ENCODE measurements around the gene BORCS5. TPM values are rescaled to one million over a fixed set of nuclear protein-coding genes. Genes with fewer than 3 reads are reported as not detected.

The BORCS5 gene
- polyA plus RNA-seq, 2 of the 4 experiments (the other 2 are of a cell fraction) = 5.1 to 10.2 TPM

DNA sequence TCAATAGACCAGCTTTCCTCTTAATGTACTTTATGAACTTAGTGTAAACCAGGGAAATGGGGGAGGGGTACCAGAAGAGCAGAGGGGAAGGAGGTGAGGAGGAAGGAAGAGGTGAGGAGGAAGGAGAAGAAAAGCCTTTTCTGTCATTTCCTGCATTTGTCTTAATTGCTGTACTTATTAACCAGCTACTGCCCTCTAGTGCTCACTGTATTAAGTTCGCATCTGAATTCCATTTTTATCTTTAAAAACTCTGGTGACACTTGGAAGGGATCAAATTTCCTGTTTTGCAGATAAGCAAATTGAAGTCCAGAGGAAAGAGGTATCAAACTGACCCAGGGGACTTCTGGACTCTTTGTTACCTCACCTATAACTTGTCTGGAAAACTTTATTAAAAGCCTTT is 29.1 kb upstream of the BORCS5 start (continued):
- peak; percentile 90 to 96 for TF ChIP-seq RAD21 (conservative IDR thresholded peaks at IDR 0.05 in 1 of 2, IDR thresholded peaks at IDR 0.05 in 1 of 2)

- ChIA-PET CTCF (interaction anchor here (1.0 to 13.8 kb wide), 5 partner anchors 11 to 295 kb away, joined by 3 to 214 read pairs (median 10); no protein-coding TSS in a partner anchor), POLR2A (no interaction called here)
- DNase-seq (ENCODE audit: low read depth in 1 of 2, low spot score in 1 of 2) (no peak), ATAC-seq (no peak), FAIRE-seq (no peak)
- H3K9me3 ChIP-seq = no peaks in the 10 kb centered on the region
- no peak overlapping the region for H3K4me2 ChIP-seq
- no peak overlapping the region for H3K4me3 ChIP-seq
- 90% methylated on average over 7 of the region's 7 CpGs for WGBS (ENCODE audit: missing lambda C conversion rate)
- TF ChIP-seq POLR2A (IDR thresholded peaks at IDR 0.05; ENCODE audit: low read length) = no peak
- TF ChIP-seq RARB (CRISPR knock-in tag; IDR thresholded peaks at IDR 0.05) = no peak
- no peak for TF ChIP-seq TFCP2L1 (CRISPR knock-in tag; IDR thresholded peaks at IDR 0.05)
- TF ChIP-seq HES2 (IDR thresholded peaks at IDR 0.05) = no peak
- TF ChIP-seq RFX5 (IDR thresholded peaks at IDR 0.05) = no peak
- TF ChIP-seq REST (IDR thresholded peaks at IDR 0.05) = no peak
- TF ChIP-seq, protein P1, sequence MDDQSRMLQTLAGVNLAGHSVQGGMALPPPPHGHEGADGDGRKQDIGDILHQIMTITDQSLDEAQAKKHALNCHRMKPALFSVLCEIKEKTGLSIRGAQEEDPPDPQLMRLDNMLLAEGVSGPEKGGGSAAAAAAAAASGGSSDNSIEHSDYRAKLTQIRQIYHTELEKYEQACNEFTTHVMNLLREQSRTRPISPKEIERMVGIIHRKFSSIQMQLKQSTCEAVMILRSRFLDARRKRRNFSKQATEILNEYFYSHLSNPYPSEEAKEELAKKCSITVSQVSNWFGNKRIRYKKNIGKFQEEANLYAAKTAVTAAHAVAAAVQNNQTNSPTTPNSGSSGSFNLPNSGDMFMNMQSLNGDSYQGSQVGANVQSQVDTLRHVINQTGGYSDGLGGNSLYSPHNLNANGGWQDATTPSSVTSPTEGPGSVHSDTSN (IDR thresholded peaks at IDR 0.05) = no peak
- TF ChIP-seq RCOR1 (IDR thresholded peaks at IDR 0.05; ENCODE audit: low read depth, low read length) = no peak
- no peak for TF ChIP-seq ZNF302 (CRISPR knock-in tag; IDR thresholded peaks at IDR 0.05)
- no peak for TF ChIP-seq MYC (IDR thresholded peaks at IDR 0.05; ENCODE audit: borderline replicate concordance, low read length)
- no peak for TF ChIP-seq HDAC2 (IDR thresholded peaks at IDR 0.05)
- no peak for TF ChIP-seq HOXA7 (CRISPR knock-in tag; IDR thresholded peaks at IDR 0.05)
- no peak for TF ChIP-seq SMC3 (IDR thresholded peaks at IDR 0.05)
- TF ChIP-seq TP53 (CRISPR knock-in tag; IDR thresholded peaks at IDR 0.05) = no peak
- no peak for TF ChIP-seq MAFK (IDR thresholded peaks at IDR 0.05; ENCODE audit: partially characterized antibody)
- no peak for TF ChIP-seq JUN (IDR thresholded peaks at IDR 0.05)
- TF ChIP-seq POLR2AphosphoS2 (conservative IDR thresholded peaks at IDR 0.05; ENCODE audit: low read length) = no peak
- TF ChIP-seq SREBF2 (IDR thresholded peaks at IDR 0.05) = no peak
- no peak for TF ChIP-seq FOSB (CRISPR knock-in tag; IDR thresholded peaks at IDR 0.05)
- no peak overlapping the region for H3K27ac ChIP-seq
- peaks cover 5% of the 10 kb centered on the region; the same call in 2 of the 3 replicates for H3K4me1 ChIP-seq
These were observed 25.6 kb upstream of the BORCS5 start for GRCh38 chr12:12331244-12331771.

GRCh38 chr12:12331896-12332295 is 25.0 kb upstream of the BORCS5 start:
- CTCF ChIA-PET = interaction anchor here (1.0 to 13.8 kb wide), 5 partner anchors 10 to 373 kb away, joined by 3 to 214 read pairs (median 10); no protein-coding TSS in a partner anchor
- no peak for TF ChIP-seq RCOR1 (IDR thresholded peaks at IDR 0.05; ENCODE audit: low read depth, low read length)
- TF ChIP-seq FOSL2 (IDR thresholded peaks at IDR 0.05) = no peak
- no peak for TF ChIP-seq FOSL2 (CRISPR knock-in tag; IDR thresholded peaks at IDR 0.05)
- no peak for TF ChIP-seq CBX8 (IDR thresholded peaks at IDR 0.05)
- TF ChIP-seq, protein P2, sequence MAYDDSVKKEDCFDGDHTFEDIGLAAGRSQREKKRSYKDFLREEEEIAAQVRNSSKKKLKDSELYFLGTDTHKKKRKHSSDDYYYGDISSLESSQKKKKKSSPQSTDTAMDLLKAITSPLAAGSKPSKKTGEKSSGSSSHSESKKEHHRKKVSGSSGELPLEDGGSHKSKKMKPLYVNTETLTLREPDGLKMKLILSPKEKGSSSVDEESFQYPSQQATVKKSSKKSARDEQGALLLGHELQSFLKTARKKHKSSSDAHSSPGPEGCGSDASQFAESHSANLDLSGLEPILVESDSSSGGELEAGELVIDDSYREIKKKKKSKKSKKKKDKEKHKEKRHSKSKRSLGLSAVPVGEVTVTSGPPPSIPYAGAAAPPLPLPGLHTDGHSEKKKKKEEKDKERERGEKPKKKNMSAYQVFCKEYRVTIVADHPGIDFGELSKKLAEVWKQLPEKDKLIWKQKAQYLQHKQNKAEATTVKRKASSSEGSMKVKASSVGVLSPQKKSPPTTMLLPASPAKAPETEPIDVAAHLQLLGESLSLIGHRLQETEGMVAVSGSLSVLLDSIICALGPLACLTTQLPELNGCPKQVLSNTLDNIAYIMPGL (CRISPR knock-in tag; IDR thresholded peaks at IDR 0.05; ENCODE audit: borderline replicate concordance) = no peak
- no peak for TF ChIP-seq POLR2AphosphoS2 (conservative IDR thresholded peaks at IDR 0.05; ENCODE audit: low read length)
- TF ChIP-seq EP300 (IDR thresholded peaks at IDR 0.05) = no peak
- no peak for TF ChIP-seq RNF2 (IDR thresholded peaks at IDR 0.05; ENCODE audit: borderline replicate concordance, low read depth)
- TF ChIP-seq CHD2 (IDR thresholded peaks at IDR 0.05; ENCODE audit: low read length, partially characterized antibody) = no peak
- DNase-seq (ENCODE audit: low read depth in 1 of 2, low spot score in 1 of 2) (no peak), FAIRE-seq (no peak), ATAC-seq (no peak)
- Histone ChIP-seq H3K27ac (no peak overlapping the region), H3K4me2 (no peak overlapping the region), H3K4me1 (peaks cover 5% of the 10 kb centered on the region; the same call in 2 of the 3 replicates), H3K4me3 (no peak overlapping the region), H3K9me3 (no peaks in the 10 kb centered on the region)
- POLR2A ChIA-PET = no interaction called here
- WGBS (ENCODE audit: missing lambda C conversion rate) = 71% methylated on average over 1 of the region's 1 CpG
